ENCODE results near the gene SIX3.

DNA sequence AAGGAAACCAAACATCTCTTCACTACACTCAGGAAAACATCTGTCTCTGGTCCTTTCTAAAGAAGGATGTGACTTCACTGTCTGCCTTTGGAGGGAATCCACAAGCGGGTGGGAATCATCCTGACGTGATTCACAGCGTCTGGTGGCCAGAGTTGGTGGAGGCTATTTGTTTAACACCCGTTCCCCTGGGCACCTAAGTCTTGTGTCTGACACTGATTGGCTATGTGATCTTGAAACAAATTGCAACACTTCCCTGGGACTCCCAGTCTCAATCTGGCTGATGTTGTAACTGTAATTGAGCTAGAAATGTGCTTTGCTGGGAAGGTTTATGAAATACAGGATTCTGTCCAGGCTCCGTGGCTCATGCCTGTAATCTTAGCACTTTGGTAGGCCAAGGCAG lies 28.8 kb upstream of the SIX3 start:
- no peak for TF ChIP-seq TAF1 (IDR thresholded peaks at IDR 0.05; ENCODE audit: low read depth)
- no peak for TF ChIP-seq EP300 (IDR thresholded peaks at IDR 0.05; ENCODE audit: borderline replicate concordance)
- TF ChIP-seq, protein P1, sequence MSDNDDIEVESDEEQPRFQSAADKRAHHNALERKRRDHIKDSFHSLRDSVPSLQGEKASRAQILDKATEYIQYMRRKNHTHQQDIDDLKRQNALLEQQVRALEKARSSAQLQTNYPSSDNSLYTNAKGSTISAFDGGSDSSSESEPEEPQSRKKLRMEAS (IDR thresholded peaks at IDR 0.05): no peak
- TF ChIP-seq CEBPB (IDR thresholded peaks at IDR 0.05): no peak
- TF ChIP-seq FOXM1 (IDR thresholded peaks at IDR 0.05; ENCODE audit: borderline replicate concordance, low read depth): no peak
- TF ChIP-seq REST (IDR thresholded peaks at IDR 0.05; ENCODE audit: low read depth): no peak
- TF ChIP-seq NFIC (IDR thresholded peaks at IDR 0.05): no peak
- no peak for TF ChIP-seq YY1 (IDR thresholded peaks at IDR 0.05; ENCODE audit: low read depth)
- no peak for TF ChIP-seq ZBTB7A (IDR thresholded peaks at IDR 0.05; ENCODE audit: low read depth)
- no peak for TF ChIP-seq RAD21 (IDR thresholded peaks at IDR 0.05; ENCODE audit: low read depth)
- TF ChIP-seq CREB1 (IDR thresholded peaks at IDR 0.05; ENCODE audit: low read depth): no peak
- TF ChIP-seq USF1 (IDR thresholded peaks at IDR 0.05): no peak
- no peak for TF ChIP-seq EGR1 (IDR thresholded peaks at IDR 0.05)
- no peak for TF ChIP-seq TEAD4 (IDR thresholded peaks at IDR 0.05)
